Caco-2 (cell line): ENCODE data around the gene USP32. TPM values are rescaled to one million over a fixed set of nuclear protein-coding genes. Genes with fewer than 3 reads are reported as not detected.

Experiments used
- BruUV-seq: library from RNA; stranded (reverse); fragments of 400-500 nt; replicated peaks from 2 replicates; lab custom pipeline; 2021; lab: Mats Ljungman, UMichigan
- CTCF ChIA-PET: fragments of 300-600 bp; sonication (Branson Sonifier 250); formaldehyde crosslinking; loops from one replicate; lab custom pipeline; 2022; ENCODE audit warnings: antibody characterized with exemption; lab: Charles Lee
- POLR2A ChIA-PET: fragments of 300-600 bp; sonication (Branson Sonifier 250); formaldehyde crosslinking; loops from one replicate; lab custom pipeline; 2022; ENCODE audit warnings: antibody characterized with exemption; lab: Charles Lee
- DNase-seq, 2 experiments: peaks; one replicate each; pipeline versions ENCODE4 v3.0.0 to v3.0.0-alpha.2; 2020 to 2022
- H3K27me3 ChIP-seq: replicated peaks from 2 replicates; pipeline ENCODE4 v1.6.0; 2011; ENCODE audit warnings: low read length; ENCODE audit not compliant: control insufficient read depth, insufficient read depth
- H3K36me3 ChIP-seq: 2 replicates; pipeline ENCODE4 v1.5.1; 2011; ENCODE audit warnings: low read length; ENCODE audit not compliant: control insufficient read depth, insufficient read depth
- H3K4me1 ChIP-seq: fragments of 250-450 bp; sonication (Bioruptor Pico); 2 replicates; pipeline ENCODE4 v1.5.1; 2020; ENCODE audit warnings: mild to moderate bottlenecking
- H3K4me3 ChIP-seq: 2 replicates; pipeline ENCODE4 v1.5.1; 2011; ENCODE audit warnings: low read depth, mild to moderate bottlenecking, control low read depth, low read length
- H3K9me3 ChIP-seq: fragments of 250-450 bp; sonication (Bioruptor Pico); 2 replicates; pipeline ENCODE4 v1.5.1; 2020; ENCODE audit warnings: mild to moderate bottlenecking, moderate library complexity
- H3K27ac Mint-ChIP-seq: one replicate; pipeline ENCODE4 v1.8.0; 2022; ENCODE audit warnings: mixed read lengths; ENCODE audit not compliant: unreplicated experiment
- H3K27me3 Mint-ChIP-seq: one replicate; pipeline ENCODE4 v1.8.0; 2022; ENCODE audit warnings: mixed read lengths; ENCODE audit not compliant: insufficient read depth, unreplicated experiment
- H3K36me3 Mint-ChIP-seq: one replicate; pipeline ENCODE4 v1.8.0; 2022; ENCODE audit warnings: mild to moderate bottlenecking, mixed read lengths; ENCODE audit not compliant: insufficient read depth, unreplicated experiment
- H3K4me1 Mint-ChIP-seq: one replicate; pipeline ENCODE4 v1.8.0; 2022; ENCODE audit warnings: low read depth, mixed read lengths; ENCODE audit not compliant: unreplicated experiment
- H3K4me3 Mint-ChIP-seq: one replicate; pipeline ENCODE4 v1.8.0; 2022; ENCODE audit warnings: mild to moderate bottlenecking, moderate library complexity, mixed read lengths; ENCODE audit not compliant: unreplicated experiment
- H3K9me3 Mint-ChIP-seq: one replicate; pipeline ENCODE4 v1.8.0; 2022; ENCODE audit warnings: mixed read lengths; ENCODE audit not compliant: unreplicated experiment
- CTCF ChIP-seq, 2 experiments: fragments of 200-600 bp in 1 of 2; IDR thresholded peaks; 1 replicate in 1 of 2; 2 replicates in 1 of 2; pipeline versions ENCODE4 v1.5.1 to v1.8.0; 2011 to 2022; ENCODE audit warnings: antibody characterized with exemption in 1 of 2, control low read depth in 1 of 2, inconsistent platforms in 1 of 2, low read depth in 1 of 2, low read length in 1 of 2, mild to moderate bottlenecking in 1 of 2, moderate library complexity in 1 of 2; ENCODE audit not compliant: insufficient read depth in 1 of 2, severe bottlenecking in 1 of 2, unreplicated experiment in 1 of 2
- intact Hi-C: fragments of 100-400 bp; cut with micrococcal nuclease; formaldehyde crosslinking; loops from one replicate; pipeline ENCODE4 v1.10.0; 2022; ENCODE audit not compliant: unreplicated experiment
- total RNA-seq: library from RNA; stranded (reverse); gene quantifications from 2 replicates; pipeline ENCODE4 v1.2.3, GENCODE V29; 2022

The USP32 gene
- total RNA-seq, 1 experiment from 2014 or later: 53.3 TPM

GRCh38 chr17:60356940-60357339 is 35.0 kb downstream of the USP32 start:
- Mint-ChIP-seq H3K4me1 (peaks cover 25% of the 10 kb centered on the region), H3K27ac (peak overlapping the region; percentile 47), H3K27me3 (no peaks in the 10 kb centered on the region), H3K36me3 (peaks cover 5% of the 10 kb centered on the region), H3K4me3 (no peak overlapping the region), H3K9me3 (peaks cover 10% of the 10 kb centered on the region)
- CTCF ChIA-PET: interaction anchor here (0.6 to 1.5 kb wide), 2 partner anchors 30 to 35 kb away, joined by 3 to 10 read pairs; partner anchors contain the start of gene USP32
- BruUV-seq: no TSS peak
- DNase-seq: no peak
- Histone ChIP-seq H3K36me3 (no peaks in the 10 kb centered on the region; the same call in 1 of the 2 replicates), H3K4me1 (peaks cover 12% of the 10 kb centered on the region; the same call in 1 of the 2 replicates), H3K4me3 (no peak overlapping the region), H3K27me3 (no peaks in the 10 kb centered on the region), H3K9me3 (no peaks in the 10 kb centered on the region)
- intact Hi-C loops: loop anchor here (1.0 kb wide), 1 partner anchor 35 kb away; the partner anchor contains the start of gene USP32
- POLR2A ChIA-PET: interaction anchor here (1.9 kb wide), 1 partner anchor 35 kb away, joined by 13 read pairs; the partner anchor contains the start of gene USP32
- TF ChIP-seq CTCF (IDR thresholded peaks at IDR 0.05; ENCODE audit: insufficient read depth in 1 of 2, low read depth in 1 of 2, low read length in 1 of 2, severe bottlenecking in 1 of 2, unreplicated experiment in 1 of 2): no peak

- intact Hi-C loops: loop anchor here (1.0 kb wide), 1 partner anchor 36 kb away; the partner anchor contains the start of gene USP32
- no peaks in the 10 kb centered on the region for H3K27me3 ChIP-seq
- TF ChIP-seq CTCF (IDR thresholded peaks at IDR 0.05; ENCODE audit: insufficient read depth in 1 of 2, low read depth in 1 of 2, low read length in 1 of 2, severe bottlenecking in 1 of 2, unreplicated experiment in 1 of 2): no peak
- peak overlapping the region; percentile 9 for H3K4me3 Mint-ChIP-seq
- CTCF ChIA-PET: interaction anchor here (0.6 to 1.5 kb wide), 6 partner anchors 11 to 213 kb away, joined by 3 to 10 read pairs (median 4); partner anchors contain the start of gene USP32
- H3K27me3 Mint-ChIP-seq: no peaks in the 10 kb centered on the region
- peaks cover 10% of the 10 kb centered on the region for H3K9me3 Mint-ChIP-seq
- peak; percentile 51 to 71 for DNase-seq
- H3K4me3 ChIP-seq: no peak overlapping the region
- H3K9me3 ChIP-seq: no peaks in the 10 kb centered on the region
- peaks cover 29% of the 10 kb centered on the region for H3K4me1 Mint-ChIP-seq
- H3K4me1 ChIP-seq: peaks cover 12% of the 10 kb centered on the region; the same call in 1 of the 2 replicates
- POLR2A ChIA-PET: interaction anchor here (0.6 to 1.9 kb wide), 3 partner anchors 9 to 46 kb away, joined by 4 to 13 read pairs (median 8); partner anchors contain the start of gene USP32
- no peaks in the 10 kb centered on the region; the same call in 1 of the 2 replicates for H3K36me3 ChIP-seq
- peaks cover 5% of the 10 kb centered on the region for H3K36me3 Mint-ChIP-seq
- BruUV-seq: no TSS peak
- H3K27ac Mint-ChIP-seq: peak overlapping the region; percentile 47
These were observed 36.0 kb downstream of the USP32 start for GRCh38 chr17:60355663-60356594.

DNA sequence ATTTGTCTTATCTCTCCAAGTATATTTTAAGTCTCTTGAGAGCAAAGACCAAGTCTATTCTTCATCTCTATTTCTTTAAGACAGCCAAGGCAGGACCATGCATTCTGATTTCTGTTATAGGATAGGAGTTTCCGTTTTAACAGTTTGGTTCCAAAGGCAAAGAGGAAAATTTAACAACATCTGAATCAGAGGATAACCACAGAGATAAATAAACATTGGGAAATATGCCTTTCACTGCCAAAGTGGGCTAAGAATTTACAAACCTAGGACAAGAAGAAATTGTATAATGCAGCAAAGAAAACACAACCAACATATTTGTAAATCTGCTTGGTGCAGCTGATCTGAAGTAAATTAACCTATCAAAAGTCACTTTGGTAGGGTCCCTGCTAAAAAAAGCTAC is 37.7 kb downstream of the USP32 start:
- Mint-ChIP-seq H3K36me3 (peaks cover 5% of the 10 kb centered on the region), H3K27me3 (no peaks in the 10 kb centered on the region), H3K27ac (no peak overlapping the region), H3K9me3 (peaks cover 10% of the 10 kb centered on the region), H3K4me1 (peaks cover 29% of the 10 kb centered on the region), H3K4me3 (no peak overlapping the region)
- no peak for DNase-seq
- Histone ChIP-seq H3K4me3 (no peak overlapping the region), H3K9me3 (no peaks in the 10 kb centered on the region), H3K4me1 (peaks cover 12% of the 10 kb centered on the region; the same call in 1 of the 2 replicates), H3K27me3 (no peaks in the 10 kb centered on the region), H3K36me3 (no peaks in the 10 kb centered on the region; the same call in 1 of the 2 replicates)
- TF ChIP-seq CTCF (IDR thresholded peaks at IDR 0.05; ENCODE audit: insufficient read depth in 1 of 2, low read depth in 1 of 2, low read length in 1 of 2, severe bottlenecking in 1 of 2, unreplicated experiment in 1 of 2): no peak
- intact Hi-C loops: no loop called here
- CTCF ChIA-PET: no interaction called here
- no TSS peak for BruUV-seq
- POLR2A ChIA-PET: interaction anchor here (0.5 kb wide), 1 partner anchor 79 kb away, joined by 3 read pairs; no protein-coding TSS in a partner anchor
